HL-60 (cell line): ENCODE results near the gene ARG2.

Experiments used
- POLR2AphosphoS5 ChIP-seq: IDR thresholded peaks from 2 replicates; pipeline ENCODE4 v1.6.1; 2012; ENCODE audit warnings: low read depth
- SPI1 ChIP-seq: IDR thresholded peaks from 2 replicates; pipeline ENCODE4 v1.6.1; 2012; ENCODE audit warnings: low read depth, mild to moderate bottlenecking, borderline replicate concordance
- TF ChIP-seq, protein P1 (sequence below): IDR thresholded peaks from one replicate; pipeline ENCODE4 v1.5.1; 2011; ENCODE audit warnings: low read length, control low read depth, inconsistent platforms; ENCODE audit not compliant: insufficient read depth
- TF ChIP-seq, protein P2 (sequence below): IDR thresholded peaks from 2 replicates; pipeline ENCODE4 v1.6.1; 2012; ENCODE audit warnings: low read depth; ENCODE audit not compliant: insufficient replicate concordance

DNA sequence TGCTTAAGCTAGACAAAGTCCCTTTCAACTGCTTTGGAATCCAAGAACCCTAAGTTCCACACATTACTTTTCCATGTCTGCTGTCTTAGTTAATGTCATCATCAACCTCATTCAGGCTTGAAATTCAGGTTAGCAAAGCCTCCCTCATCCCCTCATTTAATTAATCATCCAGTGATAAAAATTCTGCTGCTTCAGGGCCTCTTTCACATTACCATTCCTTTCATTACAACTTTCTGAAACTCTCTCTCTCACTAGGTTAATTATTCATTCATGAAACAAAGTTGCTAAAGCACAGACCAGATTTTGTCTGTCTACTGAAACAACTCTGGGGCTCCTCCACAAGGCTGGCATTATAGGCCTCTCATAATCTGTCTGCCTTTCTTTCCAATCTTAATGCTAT lies 64.1 kb downstream of the ARG2 start:
- TF ChIP-seq, protein P1, sequence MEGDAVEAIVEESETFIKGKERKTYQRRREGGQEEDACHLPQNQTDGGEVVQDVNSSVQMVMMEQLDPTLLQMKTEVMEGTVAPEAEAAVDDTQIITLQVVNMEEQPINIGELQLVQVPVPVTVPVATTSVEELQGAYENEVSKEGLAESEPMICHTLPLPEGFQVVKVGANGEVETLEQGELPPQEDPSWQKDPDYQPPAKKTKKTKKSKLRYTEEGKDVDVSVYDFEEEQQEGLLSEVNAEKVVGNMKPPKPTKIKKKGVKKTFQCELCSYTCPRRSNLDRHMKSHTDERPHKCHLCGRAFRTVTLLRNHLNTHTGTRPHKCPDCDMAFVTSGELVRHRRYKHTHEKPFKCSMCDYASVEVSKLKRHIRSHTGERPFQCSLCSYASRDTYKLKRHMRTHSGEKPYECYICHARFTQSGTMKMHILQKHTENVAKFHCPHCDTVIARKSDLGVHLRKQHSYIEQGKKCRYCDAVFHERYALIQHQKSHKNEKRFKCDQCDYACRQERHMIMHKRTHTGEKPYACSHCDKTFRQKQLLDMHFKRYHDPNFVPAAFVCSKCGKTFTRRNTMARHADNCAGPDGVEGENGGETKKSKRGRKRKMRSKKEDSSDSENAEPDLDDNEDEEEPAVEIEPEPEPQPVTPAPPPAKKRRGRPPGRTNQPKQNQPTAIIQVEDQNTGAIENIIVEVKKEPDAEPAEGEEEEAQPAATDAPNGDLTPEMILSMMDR = no peak
- TF ChIP-seq POLR2AphosphoS5 = no peak
- TF ChIP-seq, protein P2, sequence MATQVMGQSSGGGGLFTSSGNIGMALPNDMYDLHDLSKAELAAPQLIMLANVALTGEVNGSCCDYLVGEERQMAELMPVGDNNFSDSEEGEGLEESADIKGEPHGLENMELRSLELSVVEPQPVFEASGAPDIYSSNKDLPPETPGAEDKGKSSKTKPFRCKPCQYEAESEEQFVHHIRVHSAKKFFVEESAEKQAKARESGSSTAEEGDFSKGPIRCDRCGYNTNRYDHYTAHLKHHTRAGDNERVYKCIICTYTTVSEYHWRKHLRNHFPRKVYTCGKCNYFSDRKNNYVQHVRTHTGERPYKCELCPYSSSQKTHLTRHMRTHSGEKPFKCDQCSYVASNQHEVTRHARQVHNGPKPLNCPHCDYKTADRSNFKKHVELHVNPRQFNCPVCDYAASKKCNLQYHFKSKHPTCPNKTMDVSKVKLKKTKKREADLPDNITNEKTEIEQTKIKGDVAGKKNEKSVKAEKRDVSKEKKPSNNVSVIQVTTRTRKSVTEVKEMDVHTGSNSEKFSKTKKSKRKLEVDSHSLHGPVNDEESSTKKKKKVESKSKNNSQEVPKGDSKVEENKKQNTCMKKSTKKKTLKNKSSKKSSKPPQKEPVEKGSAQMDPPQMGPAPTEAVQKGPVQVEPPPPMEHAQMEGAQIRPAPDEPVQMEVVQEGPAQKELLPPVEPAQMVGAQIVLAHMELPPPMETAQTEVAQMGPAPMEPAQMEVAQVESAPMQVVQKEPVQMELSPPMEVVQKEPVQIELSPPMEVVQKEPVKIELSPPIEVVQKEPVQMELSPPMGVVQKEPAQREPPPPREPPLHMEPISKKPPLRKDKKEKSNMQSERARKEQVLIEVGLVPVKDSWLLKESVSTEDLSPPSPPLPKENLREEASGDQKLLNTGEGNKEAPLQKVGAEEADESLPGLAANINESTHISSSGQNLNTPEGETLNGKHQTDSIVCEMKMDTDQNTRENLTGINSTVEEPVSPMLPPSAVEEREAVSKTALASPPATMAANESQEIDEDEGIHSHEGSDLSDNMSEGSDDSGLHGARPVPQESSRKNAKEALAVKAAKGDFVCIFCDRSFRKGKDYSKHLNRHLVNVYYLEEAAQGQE = no peak
- TF ChIP-seq SPI1 = no peak
